HG02588 (cell line): ENCODE results near the gene WDR5.

ENCODE experiments used
- ATAC-seq: cut with Tn5 transposase; IDR thresholded peaks from one replicate; pipeline ENCODE4 v1.9.1; 2021; ENCODE audit warnings: mild to moderate bottlenecking, moderate library complexity; ENCODE audit not compliant: unreplicated experiment

The WDR5 gene

GRCh38 chr9:134205672-134206310, 69.9 kb downstream of the WDR5 start:
- no peak for ATAC-seq

GRCh38 chr9:134206311-134207300, 70.7 kb downstream of the WDR5 start:
- no peak for ATAC-seq

GRCh38 chr9:134208310-134208841, 72.5 kb downstream of the WDR5 start:
- ATAC-seq: no peak

- ATAC-seq: no peak
These were observed 73.3 kb downstream of the WDR5 start for GRCh38 chr9:134208981-134209725.
